Rectal smooth muscle tissue (tissue), 1 donor: Measurements from ENCODE around the gene PAXIP1.

Experiments used
- H3K27ac ChIP-seq: one replicate; pipeline ENCODE4 v1.7.0; 2013; ENCODE audit warnings: low read depth, low read length, inconsistent platforms
- H3K27me3 ChIP-seq: one replicate; pipeline ENCODE4 v1.7.0; 2013; ENCODE audit warnings: low read length; ENCODE audit not compliant: control insufficient read depth, insufficient read depth
- H3K36me3 ChIP-seq: one replicate; pipeline ENCODE4 v1.7.0; 2013; ENCODE audit warnings: low read length; ENCODE audit not compliant: control insufficient read depth, insufficient read depth
- H3K4me1 ChIP-seq: one replicate; pipeline ENCODE4 v1.7.0; 2013; ENCODE audit warnings: low read length; ENCODE audit not compliant: control insufficient read depth, insufficient read depth
- H3K4me3 ChIP-seq: one replicate; pipeline ENCODE4 v1.7.0; 2013; ENCODE audit warnings: low read length
- H3K9ac ChIP-seq: one replicate; pipeline ENCODE4 v1.7.0; 2013; ENCODE audit warnings: low read length

Gene PAXIP1

GRCh38 chr7:154905146-154905545, 97.8 kb downstream of the PAXIP1 start:
- Histone ChIP-seq H3K27me3 (no peaks in the 10 kb centered on the region), H3K9ac (no peak overlapping the region), H3K4me3 (no peak overlapping the region), H3K36me3 (no peaks in the 10 kb centered on the region), H3K27ac (no peak overlapping the region), H3K4me1 (no peaks in the 10 kb centered on the region)

GRCh38 chr7:154903083-154903731, 99.7 kb downstream of the PAXIP1 start:
- Histone ChIP-seq H3K27me3 (no peaks in the 10 kb centered on the region), H3K4me3 (no peak overlapping the region), H3K36me3 (no peaks in the 10 kb centered on the region)

GRCh38 chr7:154902600-154903082, 100.3 kb downstream of the PAXIP1 start:
- no peaks in the 10 kb centered on the region for H3K27me3 ChIP-seq
- H3K4me1 ChIP-seq: no peaks in the 10 kb centered on the region
- H3K27ac ChIP-seq: no peak overlapping the region
- H3K36me3 ChIP-seq: no peaks in the 10 kb centered on the region
- H3K9ac ChIP-seq: no peak overlapping the region
- H3K4me3 ChIP-seq: no peak overlapping the region

More at GRCh38 chr7:154903083-154903731, 99.7 kb downstream of the PAXIP1 start:
- no peak overlapping the region for H3K9ac ChIP-seq
- no peaks in the 10 kb centered on the region for H3K4me1 ChIP-seq
- no peak overlapping the region for H3K27ac ChIP-seq

- H3K9ac ChIP-seq: no peak overlapping the region
- H3K4me1 ChIP-seq: no peaks in the 10 kb centered on the region
- H3K36me3 ChIP-seq: no peaks in the 10 kb centered on the region
Measured at GRCh38 chr7:154899862-154900261, 103.1 kb downstream of the PAXIP1 start.

GRCh38 chr7:154898973-154899855, 103.7 kb downstream of the PAXIP1 start:
- Histone ChIP-seq H3K27ac (no peak overlapping the region), H3K27me3 (no peaks in the 10 kb centered on the region), H3K36me3 (no peaks in the 10 kb centered on the region), H3K4me1 (no peaks in the 10 kb centered on the region), H3K4me3 (no peak overlapping the region), H3K9ac (no peak overlapping the region)

More at GRCh38 chr7:154899862-154900261, 103.1 kb downstream of the PAXIP1 start:
- no peaks in the 10 kb centered on the region for H3K27me3 ChIP-seq
- no peak overlapping the region for H3K4me3 ChIP-seq
- no peak overlapping the region for H3K27ac ChIP-seq

GRCh38 chr7:154896076-154896475, 106.8 kb downstream of the PAXIP1 start:
- no peak overlapping the region for H3K4me3 ChIP-seq
- H3K4me1 ChIP-seq: no peaks in the 10 kb centered on the region
- no peak overlapping the region for H3K27ac ChIP-seq
- no peaks in the 10 kb centered on the region for H3K27me3 ChIP-seq
- H3K9ac ChIP-seq: no peak overlapping the region
- no peaks in the 10 kb centered on the region for H3K36me3 ChIP-seq
